Kidney (tissue), 14 donors: ENCODE measurements around the gene C20orf204. TPM values are rescaled to one million over a fixed set of nuclear protein-coding genes. Genes with fewer than 3 reads are reported as not detected.

ENCODE experiments used
- DNase-seq, 5 donors: peaks; one replicate each; pipeline ENCODE4 v3.0.0-alpha.2; 2013 to 2020
- FAIRE-seq: peaks from 2 replicates; lab custom pipeline; 2012; peaks lifted over from hg19 to GRCh38; lab: Jason Lieb, UNC
- H3K27ac ChIP-seq, 2 donors: one replicate each; pipeline ENCODE4 v1.7.0; 2013; ENCODE audit warnings: low read depth in 2 of 2, low read length in 2 of 2, inconsistent platforms in 1 of 2
- H3K27me3 ChIP-seq: one replicate; pipeline ENCODE4 v1.7.1; 2013; ENCODE audit warnings: low read length, inconsistent platforms; ENCODE audit not compliant: control insufficient read depth, insufficient read depth
- H3K36me3 ChIP-seq, 3 donors: one replicate each; pipeline versions ENCODE4 v1.7.0 to v1.7.1; 2013; ENCODE audit warnings: low read length in 3 of 3, control low read depth in 1 of 3, inconsistent platforms in 1 of 3; ENCODE audit not compliant: insufficient read depth in 3 of 3, control insufficient read depth in 2 of 3
- H3K4me1 ChIP-seq, 3 donors: one replicate each; pipeline versions ENCODE4 v1.7.0 to v1.7.1; 2013; ENCODE audit warnings: low read length in 3 of 3, inconsistent platforms in 1 of 3, low read depth in 1 of 3; ENCODE audit not compliant: control insufficient read depth in 2 of 3, insufficient read depth in 2 of 3
- H3K4me3 ChIP-seq, 3 donors: one replicate each; pipeline versions ENCODE4 v1.7.0 to v1.8.1; 2013; ENCODE audit warnings: low read length in 3 of 3, control low read depth in 1 of 3, inconsistent platforms in 1 of 3
- H3K9ac ChIP-seq, 3 donors: one replicate each; pipeline versions ENCODE4 v1.7.0 to v1.7.1; 2013; ENCODE audit warnings: low read length in 3 of 3, control low read depth in 1 of 3, inconsistent platforms in 1 of 3
- H3K9me3 ChIP-seq, 3 donors: one replicate each; pipeline versions ENCODE4 v1.7.0 to v1.7.1; 2013; ENCODE audit warnings: low read length in 3 of 3, control low read depth in 1 of 3, inconsistent platforms in 1 of 3; ENCODE audit not compliant: control insufficient read depth in 2 of 3, insufficient read depth in 1 of 3
- intact Hi-C: fragments of 100-400 bp; cut with DNase I; formaldehyde crosslinking; loops from one replicate; pipeline ENCODE4 v1.11.1; 2022
- polyA plus RNA-seq: library from polyadenylated mRNA; stranded (reverse); fragments of 350-450 nt; fragmentation: Illumina TruSeq; extraction: RNeasy Lipid Tissue Mini Kit (QIAGEN cat#74804); gene quantifications from one replicate; pipeline ENCODE4 v1.2.3, GENCODE V29; 2014; ENCODE audit warnings: low read depth, low replicate concordance; ENCODE audit not compliant: insufficient read depth
- total RNA-seq: library from RNA; stranded (reverse); fragmentation: NEBNext Ultra II Directional; extraction: Animal tissue kit (Norgen Biotek cat#: 25700); gene quantifications from one replicate; pipeline ENCODE4 v1.2.1, GENCODE V29; 2021
- TF ChIP-seq, protein P1 (sequence below): IDR thresholded peaks from 3 replicates; pipeline ENCODE4 v1.5.1; 2012; ENCODE audit warnings: mild to moderate bottlenecking, moderate library complexity, borderline replicate concordance; ENCODE audit not compliant: insufficient read depth; ENCODE audit errors: extremely low read depth
- donor health status: control.
- donor health status: control.
- donor health status: control.
- donor health status: control.
- donor health status: control.
- donor health status: DM: yes; HTN: yes; CAD: no.
- donor health status: Normal renal cell carcinoma (clear cell type).

The C20orf204 gene
- total and polyA plus RNA-seq, 2 donors from 2014 or later, result 0.75 to 2.4 TPM

DNA sequence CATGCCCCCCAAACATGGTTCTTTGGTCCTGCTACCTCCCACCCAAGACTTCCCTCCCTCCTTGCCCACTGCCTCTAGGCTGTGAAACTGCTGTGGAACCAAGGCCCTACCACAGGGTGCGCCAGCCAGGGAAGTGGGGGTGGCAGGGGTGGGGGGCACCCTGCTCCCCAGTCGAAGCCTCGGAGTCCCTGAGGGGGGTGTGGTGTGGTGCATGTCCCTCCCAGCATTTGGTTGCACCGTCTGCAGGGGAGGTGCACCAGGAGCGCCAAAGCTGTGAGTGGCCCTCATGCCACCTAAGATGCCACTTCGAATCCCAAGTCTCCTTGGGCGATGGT is 41.5 kb downstream of the C20orf204 start:
- H3K4me1 ChIP-seq, result peaks cover 0 to 19% (median 3%) of the 10 kb centered on the region in 3 donors
- no peak for DNase-seq
- H3K36me3 ChIP-seq, result no peaks in the 10 kb centered on the region
- H3K4me3 ChIP-seq, result no peak overlapping the region
- no peak overlapping the region for H3K9ac ChIP-seq
- FAIRE-seq, result no peak
- TF ChIP-seq, protein P1, sequence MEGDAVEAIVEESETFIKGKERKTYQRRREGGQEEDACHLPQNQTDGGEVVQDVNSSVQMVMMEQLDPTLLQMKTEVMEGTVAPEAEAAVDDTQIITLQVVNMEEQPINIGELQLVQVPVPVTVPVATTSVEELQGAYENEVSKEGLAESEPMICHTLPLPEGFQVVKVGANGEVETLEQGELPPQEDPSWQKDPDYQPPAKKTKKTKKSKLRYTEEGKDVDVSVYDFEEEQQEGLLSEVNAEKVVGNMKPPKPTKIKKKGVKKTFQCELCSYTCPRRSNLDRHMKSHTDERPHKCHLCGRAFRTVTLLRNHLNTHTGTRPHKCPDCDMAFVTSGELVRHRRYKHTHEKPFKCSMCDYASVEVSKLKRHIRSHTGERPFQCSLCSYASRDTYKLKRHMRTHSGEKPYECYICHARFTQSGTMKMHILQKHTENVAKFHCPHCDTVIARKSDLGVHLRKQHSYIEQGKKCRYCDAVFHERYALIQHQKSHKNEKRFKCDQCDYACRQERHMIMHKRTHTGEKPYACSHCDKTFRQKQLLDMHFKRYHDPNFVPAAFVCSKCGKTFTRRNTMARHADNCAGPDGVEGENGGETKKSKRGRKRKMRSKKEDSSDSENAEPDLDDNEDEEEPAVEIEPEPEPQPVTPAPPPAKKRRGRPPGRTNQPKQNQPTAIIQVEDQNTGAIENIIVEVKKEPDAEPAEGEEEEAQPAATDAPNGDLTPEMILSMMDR, result no peak
- H3K9me3 ChIP-seq, result no peaks in the 10 kb centered on the region
- H3K27ac ChIP-seq, result no peak overlapping the region
- intact Hi-C loops, result no loop called here
- no peaks in the 10 kb centered on the region for H3K27me3 ChIP-seq

DNA sequence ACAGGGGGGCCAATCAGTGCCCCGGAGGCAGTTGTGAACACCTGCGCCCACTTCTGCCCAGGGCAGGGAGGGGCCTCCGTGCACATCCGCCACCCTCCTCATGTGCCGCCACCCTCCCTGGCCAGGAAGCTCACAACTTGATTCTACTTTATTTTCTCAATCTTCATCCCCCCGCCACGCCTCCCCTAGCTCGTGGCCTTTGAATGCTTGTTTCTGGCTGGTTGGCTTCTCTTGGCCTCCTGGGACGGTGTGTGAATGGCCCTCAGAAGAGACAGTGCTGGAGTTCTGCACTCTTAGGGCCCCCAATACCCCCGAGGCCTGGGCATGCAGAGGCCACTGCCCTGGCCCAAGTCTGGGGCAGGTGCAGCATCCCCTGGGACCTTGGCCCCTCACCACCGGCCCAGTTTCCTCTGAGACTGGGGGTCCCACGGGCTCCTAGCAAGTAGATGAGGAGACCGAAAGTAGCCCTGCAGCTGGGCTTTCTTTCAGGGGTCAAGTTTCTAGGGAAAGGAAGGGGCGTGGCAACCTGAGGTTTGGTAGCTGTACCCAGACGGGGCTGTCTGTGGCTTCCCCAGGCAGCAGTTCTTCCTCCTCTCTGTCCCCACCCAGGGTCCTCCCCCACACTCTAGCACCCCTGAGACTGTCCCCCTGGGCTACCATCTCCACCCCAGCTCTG is 42.0 kb downstream of the C20orf204 start:
- intact Hi-C loops, result no loop called here
- TF ChIP-seq, protein P1, result no peak
- Histone ChIP-seq H3K4me1 (peaks cover 0 to 19% (median 3%) of the 10 kb centered on the region in 3 donors), H3K9me3 (no peaks in the 10 kb centered on the region), H3K4me3 (peak overlapping the region in 1 of 3 donors; percentile 59), H3K9ac (no peak overlapping the region), H3K27me3 (no peaks in the 10 kb centered on the region), H3K36me3 (no peaks in the 10 kb centered on the region), H3K27ac (no peak overlapping the region)
- FAIRE-seq (no peak), DNase-seq (peak in 1 of 5 donors; percentile 61)

DNA sequence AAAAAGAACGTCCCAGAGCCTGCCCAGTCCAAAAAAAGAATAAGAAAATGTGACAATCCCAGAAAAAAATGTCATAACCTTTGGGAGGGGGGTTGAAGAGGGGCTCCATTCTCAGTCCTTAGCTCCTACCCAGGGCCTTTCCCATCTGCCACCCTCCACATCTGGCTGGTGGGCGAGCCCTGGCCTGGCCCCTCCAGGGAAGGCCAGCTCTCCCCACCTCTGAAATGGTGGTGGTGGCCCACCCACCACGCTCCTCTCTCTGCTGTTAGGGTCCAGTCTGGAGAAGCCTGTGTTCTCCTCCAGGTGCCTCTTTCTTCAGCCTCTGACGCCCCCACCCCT is 42.9 kb downstream of the C20orf204 start:
- TF ChIP-seq, protein P1, result no peak
- no peaks in the 10 kb centered on the region for H3K36me3 ChIP-seq
- no peaks in the 10 kb centered on the region for H3K27me3 ChIP-seq
- no peak for FAIRE-seq
- no peaks in the 10 kb centered on the region for H3K9me3 ChIP-seq
- peak overlapping the region in 2 of 3 donors; percentile 28 to 59 for H3K4me3 ChIP-seq
- intact Hi-C loops, result no loop called here
- DNase-seq, result no peak
- H3K4me1 ChIP-seq, result peaks cover 0 to 22% (median 3%) of the 10 kb centered on the region in 3 donors
- peak overlapping the region in 1 of 2 donors; percentile 65 for H3K27ac ChIP-seq
- peak overlapping the region in 2 of 3 donors; percentile 55 for H3K9ac ChIP-seq
